Activated CD4-positive, alpha-beta T cell treated with anti-CD3 and anti-CD28 coated beads, Interleukin-2, amount 50 U/mL, for 24 hours (primary cell): Measurements from ENCODE around the gene MCF2L2.
"Not testable (repeated sequence)": the region's sequence is repeated elsewhere in the genome, so short reads cannot be mapped to it uniquely, and the experiment has no call there.

Experiments
- DNase-seq, 2 donors: peaks; one replicate each; pipeline ENCODE4 v3.0.0-alpha.2; 2020; ENCODE audit warnings: low read depth in 1 of 2, low spot score in 1 of 2

The MCF2L2 gene

DNA sequence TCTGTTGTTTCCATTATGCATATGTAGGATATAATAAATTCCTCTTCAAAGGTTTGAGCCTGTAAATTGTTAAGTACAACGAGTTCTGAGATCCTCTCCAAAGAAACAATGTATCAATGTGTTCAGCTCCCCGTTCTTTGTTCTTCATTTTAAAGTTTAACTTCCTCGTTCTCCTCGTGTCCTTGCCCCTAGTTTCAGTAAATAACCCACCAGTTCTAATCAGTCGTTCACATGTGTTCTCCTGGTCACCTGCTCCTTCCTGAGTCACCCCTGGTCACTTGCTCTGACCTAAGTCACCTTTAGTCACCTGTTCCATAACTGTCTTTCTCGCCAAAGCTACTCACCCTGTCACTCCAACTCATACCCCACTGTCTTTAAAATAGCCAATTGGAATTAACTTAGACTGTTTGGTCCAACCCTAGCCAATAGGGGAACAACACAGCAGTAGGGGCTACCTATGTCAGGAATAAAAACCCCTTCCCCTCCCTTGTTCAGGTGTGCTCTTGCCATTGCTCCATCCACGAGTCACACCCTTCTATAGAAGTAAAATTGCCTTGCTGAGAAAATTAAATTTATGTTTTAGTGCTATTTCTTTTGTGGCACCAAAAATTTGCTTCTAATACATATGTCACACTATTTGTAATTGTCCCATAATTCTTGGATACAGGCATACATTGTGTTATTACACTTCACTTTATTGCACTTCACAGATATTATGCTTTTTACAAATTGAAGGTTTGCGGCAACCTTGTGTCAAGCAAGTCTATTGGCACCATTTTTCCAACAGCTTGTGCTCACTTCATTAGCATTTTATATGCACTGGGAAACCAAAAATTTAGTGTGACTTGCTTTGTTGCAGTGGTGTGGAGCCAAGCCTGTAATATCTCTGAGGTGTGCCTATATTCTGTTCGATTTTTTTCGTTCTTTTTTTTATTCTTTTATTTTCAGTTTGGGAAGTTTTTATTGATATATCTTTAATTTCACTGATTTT lies 15.3 kb upstream of the MCF2L2 start:
- no peak for DNase-seq

GRCh38 chr3:183442994-183443393 lies 14.6 kb upstream of the MCF2L2 start:
- DNase-seq: no peak

DNA sequence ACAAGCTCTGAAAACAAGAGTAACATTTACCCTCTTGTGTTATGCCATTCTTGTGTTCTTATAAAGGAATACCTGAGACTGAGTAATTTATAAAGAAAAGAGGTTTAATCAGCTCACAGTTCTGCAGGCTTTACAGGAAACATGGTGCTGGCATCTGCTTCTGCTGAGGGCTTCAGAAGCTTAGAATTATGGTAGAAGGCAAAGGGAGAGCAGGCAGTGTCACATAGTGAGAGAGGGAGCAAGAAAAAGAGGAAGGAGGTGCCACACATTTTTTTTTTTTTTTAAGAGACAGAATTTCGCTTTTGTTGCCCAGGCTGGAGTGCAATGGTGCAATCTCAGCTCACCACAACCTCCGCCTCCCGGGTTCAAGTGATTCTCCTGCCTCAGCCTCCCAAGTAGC lies 12.1 kb upstream of the MCF2L2 start:
- DNase-seq: not testable (repeated sequence)

- no peak for DNase-seq
These were observed 11.1 kb upstream of the MCF2L2 start for GRCh38 chr3:183439515-183439914.

DNA sequence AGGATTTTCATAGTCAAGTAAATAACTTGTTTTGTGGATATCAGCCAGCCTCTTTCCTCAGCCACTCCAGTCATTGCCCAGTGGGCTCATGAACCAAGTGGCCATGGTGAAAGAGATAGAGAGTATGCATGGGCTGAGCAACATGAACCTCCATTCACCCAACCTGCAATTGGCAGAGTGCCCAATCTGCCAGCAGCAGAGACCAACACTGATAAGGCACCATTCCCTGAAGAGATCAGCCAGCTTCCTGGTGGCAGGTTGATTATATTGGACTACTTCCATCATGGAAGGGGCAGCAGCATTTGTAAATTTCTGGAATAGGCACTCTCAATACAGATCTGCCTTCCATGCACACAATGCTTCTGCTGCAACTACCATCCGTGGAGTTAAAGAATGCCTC lies 10.3 kb upstream of the MCF2L2 start:
- no peak for DNase-seq

DNA sequence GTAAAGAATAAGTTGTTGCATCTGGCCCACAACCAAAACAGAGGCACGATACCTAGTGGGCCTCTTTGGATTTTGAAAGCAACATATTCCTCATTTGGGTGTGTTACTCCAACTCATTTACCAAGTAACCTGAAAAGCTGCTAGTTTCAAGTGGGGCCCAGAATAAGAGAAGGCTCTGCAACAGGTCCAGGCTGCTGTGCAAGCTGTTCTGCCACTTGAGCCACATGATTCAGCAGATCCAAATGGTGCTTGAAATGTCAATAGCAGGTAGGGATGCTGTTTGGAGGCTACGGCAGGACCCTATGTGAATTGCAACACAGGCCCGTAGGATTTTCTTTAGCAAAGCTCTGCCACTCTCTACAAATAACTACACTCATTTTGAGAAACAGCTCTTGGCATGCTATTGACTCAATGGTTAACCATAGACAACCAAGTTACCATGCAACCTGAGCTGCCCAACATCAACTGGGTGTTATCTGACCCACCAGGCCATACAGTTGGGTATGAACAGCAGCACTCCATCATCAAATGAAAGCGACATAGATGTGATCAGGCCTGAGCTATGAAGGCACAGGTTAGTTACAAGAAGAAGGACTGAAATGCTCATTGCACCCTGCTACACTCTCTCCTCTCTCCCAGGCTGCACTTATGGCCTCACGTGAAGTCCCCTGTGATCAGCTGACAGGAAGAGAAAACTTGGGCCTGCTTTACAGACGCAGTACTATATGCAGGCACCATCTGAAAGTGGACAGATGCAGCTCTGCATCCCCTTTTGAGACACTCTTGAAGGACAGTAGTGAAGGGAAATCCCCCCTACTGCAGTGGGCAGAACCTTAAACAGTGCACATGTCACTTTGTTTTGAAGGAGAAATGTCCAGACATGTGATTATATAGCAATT lies 9.5 kb upstream of the MCF2L2 start:
- no peak for DNase-seq

DNA sequence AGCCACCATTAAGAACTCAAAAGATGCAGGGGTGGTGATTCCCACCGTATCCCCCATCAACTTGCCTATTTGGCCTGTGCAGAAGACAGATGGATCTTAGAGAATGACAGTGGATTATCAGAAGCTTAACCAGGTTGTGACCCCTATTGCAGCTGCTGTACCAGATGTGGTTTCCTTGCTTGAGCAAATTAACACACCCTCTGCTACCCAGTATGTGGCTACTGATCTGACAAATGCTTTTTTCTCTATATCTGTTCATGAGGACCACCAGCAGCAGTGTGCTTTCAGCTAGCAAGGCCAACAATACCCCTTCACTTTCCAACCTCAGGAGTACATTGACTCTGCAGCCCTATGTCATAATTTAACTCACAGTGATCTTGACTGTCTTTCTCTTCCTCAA lies 8.6 kb upstream of the MCF2L2 start:
- DNase-seq: no peak

DNA sequence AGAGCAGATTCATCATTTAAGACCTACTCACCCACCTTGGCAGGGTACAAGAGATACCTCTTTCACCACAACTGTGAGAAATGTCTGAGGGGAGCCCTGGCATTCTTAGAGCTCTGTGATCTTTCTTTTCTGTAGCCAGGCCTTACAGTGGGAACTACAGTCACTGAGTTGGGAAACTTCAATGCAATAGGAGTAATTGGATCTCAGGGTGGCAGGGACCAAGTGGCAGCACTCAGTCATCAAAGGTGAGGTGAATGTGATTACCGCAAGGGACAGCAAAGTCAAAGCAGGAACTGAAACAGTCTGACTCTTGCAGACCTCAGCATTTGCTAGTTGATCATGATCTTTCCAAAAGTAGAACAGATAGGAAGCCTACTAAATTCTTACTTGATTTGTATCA lies 7.2 kb upstream of the MCF2L2 start:
- no peak for DNase-seq

DNA sequence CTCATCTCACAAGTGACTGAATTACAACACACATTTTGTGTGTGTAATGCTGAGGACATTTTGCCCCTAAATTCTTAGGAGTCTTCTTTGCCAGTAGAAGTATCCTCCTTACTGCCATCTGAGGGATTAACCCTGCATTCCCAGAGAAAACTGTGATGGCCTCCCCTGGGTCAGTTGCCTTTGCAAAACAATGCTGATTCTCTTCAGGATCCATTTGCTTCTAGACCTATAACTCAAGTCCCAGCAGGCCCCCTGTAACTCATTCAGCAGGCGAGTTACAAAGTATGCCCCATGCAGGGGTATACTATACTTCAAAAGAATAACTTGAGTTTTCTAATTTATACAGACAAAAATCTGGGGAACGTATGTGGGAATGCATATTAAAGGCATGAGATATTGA lies 6.6 kb upstream of the MCF2L2 start:
- DNase-seq: no peak

DNA sequence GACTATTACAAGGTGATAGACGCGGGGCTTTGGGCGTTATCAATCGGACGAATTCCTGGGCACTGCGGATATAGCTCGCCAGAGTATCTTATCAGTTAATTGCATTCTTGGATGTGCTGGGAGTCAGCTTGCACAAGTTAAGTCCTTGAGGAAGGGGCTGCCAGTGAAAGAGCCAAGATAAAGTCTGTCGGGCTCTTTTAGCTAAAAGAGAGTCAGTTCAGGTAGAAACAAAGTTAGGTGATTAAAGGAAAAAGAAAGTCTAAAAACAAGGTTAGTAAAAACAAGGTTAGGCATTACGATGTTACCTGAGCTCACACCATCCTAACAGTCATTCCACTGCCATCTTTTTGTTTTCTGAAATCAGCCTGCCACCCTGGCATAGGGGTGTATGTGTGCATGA lies 6.1 kb upstream of the MCF2L2 start:
- no peak for DNase-seq

DNA sequence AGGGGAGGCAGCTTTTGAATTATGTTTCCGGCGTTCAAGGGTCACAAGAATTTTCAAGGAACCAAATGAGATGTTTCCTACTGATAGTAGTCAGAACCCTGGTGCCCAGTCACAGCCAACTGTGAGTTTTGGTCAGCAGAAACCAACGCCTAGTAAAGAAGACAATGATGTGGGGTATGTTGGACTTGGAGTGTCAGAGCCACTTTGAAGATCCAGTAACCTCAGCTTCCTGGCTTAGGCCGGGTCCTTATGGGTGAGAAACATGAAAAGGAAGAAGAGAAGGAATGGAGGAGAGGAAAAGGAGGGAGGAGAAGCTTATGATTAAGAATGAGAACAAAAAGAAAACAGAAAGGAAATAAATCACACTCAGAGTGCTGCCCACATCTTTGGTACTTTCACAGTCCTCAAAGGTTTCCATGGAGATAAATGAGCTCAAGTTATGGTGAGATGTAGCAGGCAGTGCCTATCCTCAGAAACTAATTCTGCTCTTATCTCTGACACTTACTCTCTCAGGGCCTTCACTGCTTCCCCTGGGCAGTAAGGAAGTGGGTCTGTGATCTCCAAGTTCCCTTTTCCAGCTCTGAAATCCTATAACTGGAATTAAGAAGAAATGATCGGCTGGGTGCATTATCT lies 2.0 kb upstream of the MCF2L2 start:
- no peak for DNase-seq

DNA sequence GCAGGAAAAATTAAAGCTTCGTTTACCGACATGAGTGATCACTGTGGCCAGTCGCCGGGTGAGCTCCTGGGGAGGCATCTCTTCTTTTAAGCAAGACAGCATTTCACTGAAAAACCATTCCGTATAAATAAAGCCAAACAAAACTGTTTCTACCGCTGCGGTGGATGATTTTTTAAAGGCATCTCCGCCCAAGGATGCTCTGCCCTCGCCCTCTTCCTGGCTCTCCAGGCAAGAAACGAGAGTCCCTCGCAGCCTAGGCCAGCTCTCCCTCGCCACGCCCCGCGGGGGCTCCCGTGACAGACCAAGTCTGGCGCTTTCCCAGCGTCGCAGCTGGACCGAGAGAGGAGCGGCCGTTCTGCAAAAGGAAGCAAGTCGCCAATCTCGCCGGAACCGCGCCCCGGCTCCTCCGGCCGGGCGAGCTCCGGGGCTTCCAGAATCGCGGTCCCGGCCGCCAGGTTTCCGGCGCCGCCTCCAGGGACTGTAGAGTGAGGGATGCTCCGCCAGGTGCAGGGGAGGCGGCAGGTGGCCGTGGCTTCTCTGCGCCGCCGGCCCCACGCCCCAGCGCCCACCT lies 458 bp downstream of the MCF2L2 start:
- no peak for DNase-seq

DNA sequence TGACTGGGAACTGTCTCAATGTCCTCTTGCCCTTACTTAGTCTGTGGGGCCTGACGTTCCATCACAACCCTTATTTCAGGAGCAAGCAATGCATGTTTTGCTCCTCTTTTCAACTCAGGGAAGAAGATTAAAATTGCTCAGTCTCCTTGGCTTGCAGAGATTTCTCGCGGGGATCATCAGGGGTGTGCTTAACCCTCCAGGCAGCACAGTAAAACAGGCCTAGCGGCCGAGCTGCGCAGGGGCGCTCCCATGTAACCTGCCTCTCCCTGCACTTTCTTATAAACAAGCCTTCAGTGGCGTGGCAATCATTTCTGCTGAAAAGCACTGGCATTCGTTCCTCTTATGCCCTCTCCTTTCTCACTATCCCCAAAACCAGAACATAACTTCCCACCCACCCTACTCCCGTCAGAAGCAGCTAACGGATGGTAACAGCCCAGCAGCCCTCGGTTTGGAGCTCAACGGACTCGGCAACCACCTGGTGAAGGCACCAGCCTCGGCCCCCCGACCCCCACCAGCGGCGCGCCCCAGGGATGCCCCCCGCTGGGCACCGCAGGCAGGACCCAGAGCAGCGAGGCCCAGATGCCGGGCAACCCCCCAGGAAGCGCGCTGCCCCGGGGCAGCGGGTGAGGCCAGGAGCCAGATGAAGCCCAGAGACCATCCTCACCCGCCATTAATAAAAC lies 1.1 kb downstream of the MCF2L2 start:
- no peak for DNase-seq

GRCh38 chr3:183418807-183419206 lies 9.6 kb downstream of the MCF2L2 start:
- DNase-seq: not testable (repeated sequence)

DNA sequence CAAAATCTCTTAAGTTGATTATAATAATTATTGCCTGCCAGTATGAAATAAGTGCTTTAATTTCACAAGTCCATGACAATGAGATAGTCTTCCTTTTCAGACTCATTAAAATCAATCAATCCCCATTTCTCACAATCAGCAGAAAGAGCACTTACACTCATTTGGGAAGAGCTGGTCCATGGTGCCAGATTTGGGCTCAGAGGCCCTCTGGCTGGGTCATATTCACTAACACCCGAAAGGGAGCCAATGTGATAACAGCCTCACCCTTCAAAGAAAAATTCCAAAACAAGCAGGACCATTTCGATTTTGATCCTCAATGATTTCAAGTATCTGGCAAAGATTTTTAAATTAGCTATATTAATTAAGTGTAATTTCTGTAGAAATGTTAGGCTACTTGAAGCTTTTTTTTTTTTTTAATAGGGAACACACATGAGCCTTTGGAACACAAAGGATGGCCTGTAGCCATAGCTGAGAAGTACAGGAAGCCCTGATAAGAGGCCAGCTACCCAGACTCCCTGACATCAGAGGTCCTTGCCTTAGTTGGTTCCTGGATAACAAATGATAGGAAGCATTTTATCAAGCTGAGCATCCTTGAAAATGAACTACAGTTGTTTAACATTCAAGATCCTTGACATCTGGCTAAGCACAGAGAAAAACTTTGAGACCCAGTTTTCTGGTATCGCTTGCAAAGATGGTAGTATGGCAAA lies 17.1 kb downstream of the MCF2L2 start:
- no peak for DNase-seq

DNA sequence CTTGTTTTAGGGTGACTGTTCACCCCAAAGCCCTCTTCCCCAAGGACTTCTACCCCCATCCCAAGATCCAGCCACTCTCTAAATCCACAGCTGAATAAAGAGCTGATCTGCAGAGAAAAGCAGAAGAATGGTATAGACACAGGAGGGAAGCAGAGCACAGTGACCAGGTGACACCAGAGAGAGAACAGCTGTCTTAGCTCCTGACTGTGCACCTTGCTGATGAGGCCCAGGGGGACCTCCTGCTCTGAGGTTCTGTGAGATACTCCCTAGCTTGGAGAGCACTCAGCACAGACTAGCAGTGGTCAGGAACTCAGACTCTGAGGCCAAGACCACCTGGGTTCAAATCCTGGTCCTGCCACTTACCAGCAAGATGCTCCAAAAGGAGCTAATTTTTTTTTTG lies 17.7 kb downstream of the MCF2L2 start:
- no peak for DNase-seq

GRCh38 chr3:183410280-183410679 lies 18.1 kb downstream of the MCF2L2 start:
- DNase-seq: no peak

DNA sequence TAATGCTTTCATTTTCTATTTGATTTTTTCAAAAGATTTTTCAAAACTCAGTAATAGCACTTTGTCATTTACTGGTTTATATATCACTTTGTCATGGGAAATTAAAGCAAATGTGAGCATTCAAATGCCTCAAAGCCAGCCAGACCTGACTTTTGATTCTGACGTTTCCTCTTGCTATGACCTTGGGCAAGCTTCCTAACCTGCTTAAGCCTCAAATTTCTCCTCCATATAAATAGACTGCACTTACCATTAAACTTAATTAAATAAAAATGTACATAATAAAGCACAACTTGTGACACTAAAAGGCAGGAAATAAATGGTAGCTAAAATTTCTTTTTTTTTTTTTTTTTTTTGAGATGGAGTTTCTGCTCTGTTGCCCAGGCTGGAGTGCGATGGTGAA lies 19.2 kb downstream of the MCF2L2 start:
- no peak for DNase-seq

- DNase-seq: no peak
These were observed 26.7 kb downstream of the MCF2L2 start for GRCh38 chr3:183401678-183402077.

GRCh38 chr3:183400352-183400751 lies 28.1 kb downstream of the MCF2L2 start:
- no peak for DNase-seq
